Renal cortex interstitium (tissue), 11 donors: ENCODE data around the gene PEMT. TPM values are rescaled to one million over a fixed set of nuclear protein-coding genes. Genes with fewer than 3 reads are reported as not detected.

Experiments used
- DNase-seq, 11 donors: peaks; one replicate each; pipeline ENCODE4 v3.0.0-alpha.2; 2013; ENCODE audit warnings: low read depth in 9 of 11, low spot score in 4 of 11; ENCODE audit errors: extremely low read depth in 1 of 11
- polyA plus RNA-seq, 3 donors: library from polyadenylated mRNA; unstranded; fragments of 120-200 nt; gene quantifications; one replicate each; pipeline ENCODE4 v1.2.1, GENCODE V29; 2013; ENCODE audit not compliant: insufficient read length in 3 of 3

Gene PEMT
- polyA plus RNA-seq, 3 donors = 29.4 to 35.7 (median 34.4) TPM

- DNase-seq = peak; percentile 33 to 61 (median 51)
These were observed 22.2 kb upstream of the PEMT start for GRCh38 chr17:17613708-17614114.

- no peak for DNase-seq
These were observed 20.8 kb upstream of the PEMT start for GRCh38 chr17:17612085-17613022.

- no peak for DNase-seq
These were observed 17.6 kb upstream of the PEMT start for GRCh38 chr17:17609121-17609520.

- no peak for DNase-seq
These were observed 15.0 kb upstream of the PEMT start for GRCh38 chr17:17606416-17607000.

- DNase-seq = no peak
These were observed 14.2 kb upstream of the PEMT start for GRCh38 chr17:17605729-17606088.

GRCh38 chr17:17605083-17605728 lies 13.7 kb upstream of the PEMT start:
- no peak for DNase-seq

- DNase-seq = no peak
These were observed 12.4 kb upstream of the PEMT start for GRCh38 chr17:17603895-17604225.

GRCh38 chr17:17603178-17603894 lies 11.8 kb upstream of the PEMT start:
- DNase-seq = no peak

GRCh38 chr17:17599965-17600364 lies 8.5 kb upstream of the PEMT start:
- DNase-seq = no peak

- DNase-seq = no peak
These were observed 6.5 kb upstream of the PEMT start for GRCh38 chr17:17598003-17598402.

GRCh38 chr17:17595755-17596154 lies 4.2 kb upstream of the PEMT start:
- DNase-seq = no peak

- DNase-seq = no peak
These were observed 1.7 kb upstream of the PEMT start for GRCh38 chr17:17593222-17593620.

- no peak for DNase-seq
These were observed 589 bp downstream of the PEMT start for GRCh38 chr17:17590883-17591354.

- DNase-seq = no peak
These were observed 1.3 kb downstream of the PEMT start for GRCh38 chr17:17590141-17590751.

GRCh38 chr17:17587614-17588337 lies 3.7 kb downstream of the PEMT start:
- DNase-seq = no peak

- no peak for DNase-seq
These were observed 9.1 kb downstream of the PEMT start for GRCh38 chr17:17582372-17582771.

- DNase-seq = no peak
These were observed 10.0 kb downstream of the PEMT start for GRCh38 chr17:17581509-17581908.

GRCh38 chr17:17580662-17581470 lies 10.6 kb downstream of the PEMT start:
- DNase-seq = no peak
